ENCODE results near the gene SOWAHD.
"Not testable (repeated sequence)": the region's sequence is repeated elsewhere in the genome, so short reads cannot be mapped to it uniquely, and the experiment has no call there.

The SOWAHD gene

DNA sequence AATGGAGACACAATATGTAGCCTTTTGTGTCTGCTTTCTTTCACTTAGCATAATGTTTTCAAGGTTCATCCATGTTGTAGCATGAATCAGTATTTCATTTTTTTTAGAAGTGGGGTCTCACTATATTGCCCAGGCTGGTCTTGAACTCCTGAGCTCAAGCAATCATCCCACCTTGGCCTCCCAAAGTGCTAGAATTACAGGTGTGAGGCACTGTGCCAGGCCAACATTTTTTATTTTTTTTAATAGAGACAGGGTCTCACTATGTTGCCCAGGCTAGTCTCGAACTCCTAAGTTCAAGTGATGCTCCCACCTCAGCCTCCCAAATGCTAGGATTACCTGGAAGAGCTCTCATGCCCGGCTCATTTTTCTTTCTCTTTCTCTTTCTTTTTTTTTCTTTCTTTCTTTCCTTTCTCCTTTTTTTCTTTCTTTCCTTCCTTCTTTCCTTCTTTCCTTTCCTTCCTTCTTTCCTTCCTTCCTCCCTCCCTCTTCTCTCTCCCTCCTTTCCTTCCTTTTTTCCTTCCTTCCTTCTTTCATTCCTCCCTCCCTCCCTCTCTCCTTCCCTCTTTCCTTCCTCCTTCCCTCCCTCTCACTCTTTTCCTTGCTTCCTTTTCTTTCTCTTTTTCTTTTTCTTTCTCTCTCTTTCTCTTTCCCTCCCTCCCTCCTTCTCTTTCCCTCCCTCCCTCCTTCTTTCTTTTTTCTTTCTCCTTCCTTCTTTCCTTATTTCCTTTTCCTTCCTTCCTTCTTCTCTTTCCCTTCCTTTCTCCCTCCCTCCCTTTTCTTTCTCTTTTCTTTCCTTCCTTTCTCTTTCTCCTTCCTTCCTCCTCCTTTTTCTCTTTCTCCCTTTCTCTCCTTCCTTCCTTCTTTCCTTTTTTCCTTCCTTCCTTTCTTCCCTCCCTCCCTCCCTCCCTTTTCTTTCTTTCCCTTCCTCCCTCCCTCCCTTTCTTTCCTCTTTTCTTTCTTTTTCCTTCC lies 43.1 kb downstream of the SOWAHD start:
- no peak overlapping the region for H3K4me3 ChIP-seq (ENCODE audit: low read depth, low read length)
- DNase-seq (ENCODE audit: low read depth): no peak
- TF ChIP-seq, protein P1, sequence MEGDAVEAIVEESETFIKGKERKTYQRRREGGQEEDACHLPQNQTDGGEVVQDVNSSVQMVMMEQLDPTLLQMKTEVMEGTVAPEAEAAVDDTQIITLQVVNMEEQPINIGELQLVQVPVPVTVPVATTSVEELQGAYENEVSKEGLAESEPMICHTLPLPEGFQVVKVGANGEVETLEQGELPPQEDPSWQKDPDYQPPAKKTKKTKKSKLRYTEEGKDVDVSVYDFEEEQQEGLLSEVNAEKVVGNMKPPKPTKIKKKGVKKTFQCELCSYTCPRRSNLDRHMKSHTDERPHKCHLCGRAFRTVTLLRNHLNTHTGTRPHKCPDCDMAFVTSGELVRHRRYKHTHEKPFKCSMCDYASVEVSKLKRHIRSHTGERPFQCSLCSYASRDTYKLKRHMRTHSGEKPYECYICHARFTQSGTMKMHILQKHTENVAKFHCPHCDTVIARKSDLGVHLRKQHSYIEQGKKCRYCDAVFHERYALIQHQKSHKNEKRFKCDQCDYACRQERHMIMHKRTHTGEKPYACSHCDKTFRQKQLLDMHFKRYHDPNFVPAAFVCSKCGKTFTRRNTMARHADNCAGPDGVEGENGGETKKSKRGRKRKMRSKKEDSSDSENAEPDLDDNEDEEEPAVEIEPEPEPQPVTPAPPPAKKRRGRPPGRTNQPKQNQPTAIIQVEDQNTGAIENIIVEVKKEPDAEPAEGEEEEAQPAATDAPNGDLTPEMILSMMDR (conservative IDR thresholded peaks at IDR 0.05; ENCODE audit: low read depth, low read length): no peak

DNA sequence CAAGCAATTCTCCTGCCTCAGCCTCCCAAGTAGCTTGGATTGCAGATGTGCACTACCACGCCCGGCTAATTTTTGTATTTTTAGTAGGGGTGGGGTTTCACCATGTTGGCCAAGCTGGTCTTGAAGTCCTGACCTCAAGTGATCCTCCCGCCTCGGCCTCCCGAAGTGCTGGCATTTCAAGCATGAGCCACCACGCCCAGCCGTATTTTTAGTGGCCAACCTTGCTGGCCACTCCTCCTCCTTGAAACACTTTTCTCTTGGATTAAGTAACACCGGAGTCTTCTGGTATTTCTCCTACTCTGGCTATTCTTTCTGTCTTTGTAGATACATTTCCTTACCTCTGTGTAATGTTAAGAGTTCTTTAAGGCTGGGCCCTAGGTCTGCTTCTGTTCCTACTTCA lies 44.2 kb downstream of the SOWAHD start:
- TF ChIP-seq, protein P1 (conservative IDR thresholded peaks at IDR 0.05; ENCODE audit: low read depth, low read length): no peak
- H3K4me3 ChIP-seq (ENCODE audit: low read depth, low read length): no peak overlapping the region
- DNase-seq (ENCODE audit: low read depth): no peak

DNA sequence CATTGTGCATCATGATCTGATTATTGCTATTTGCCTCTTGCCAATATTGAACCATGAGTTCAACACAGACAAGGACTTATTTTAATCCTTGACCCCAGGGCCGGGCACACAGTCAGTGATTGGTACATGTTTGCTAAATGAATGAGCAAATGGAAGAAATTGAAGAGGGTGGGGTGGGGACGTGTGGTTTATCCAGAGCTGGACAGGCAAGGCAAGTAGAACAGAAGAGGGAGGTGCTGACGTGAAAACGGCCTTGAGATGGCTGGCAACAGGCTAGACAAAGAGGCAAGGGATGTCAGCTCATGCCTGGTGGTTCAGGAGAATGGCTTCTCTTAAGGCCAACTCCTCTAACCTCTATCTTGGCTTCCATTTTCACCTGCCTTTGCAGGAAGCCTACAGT lies 50.1 kb downstream of the SOWAHD start:
- not testable (repeated sequence) for DNase-seq (ENCODE audit: low read depth); H3K4me3 ChIP-seq (ENCODE audit: low read depth, low read length)

DNA sequence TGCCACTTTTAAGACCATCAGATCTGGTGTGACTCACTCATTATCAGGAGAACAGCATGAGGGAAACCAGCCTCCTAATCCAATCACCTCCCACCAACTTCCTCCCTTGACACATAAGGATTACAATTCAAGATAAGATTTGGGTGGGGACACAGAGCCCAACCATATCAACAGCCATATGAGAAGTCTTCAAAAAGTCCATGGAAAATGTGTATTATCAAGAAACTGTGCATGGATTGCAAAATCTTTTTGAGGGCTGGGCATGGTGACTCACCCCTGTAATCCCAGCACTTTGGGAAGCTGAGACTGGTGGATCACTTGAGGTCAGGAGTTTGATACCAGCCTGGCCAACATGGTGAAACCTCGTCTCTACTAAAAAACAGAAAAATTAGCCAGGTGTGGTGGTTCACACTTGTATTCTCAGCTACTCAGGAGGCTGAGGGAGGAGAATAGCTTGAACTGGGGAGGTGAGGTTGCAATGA lies 50.8 kb downstream of the SOWAHD start:
- no peak for DNase-seq (ENCODE audit: low read depth)
- no peak overlapping the region for H3K4me3 ChIP-seq (ENCODE audit: low read depth, low read length)
- TF ChIP-seq, protein P1 (conservative IDR thresholded peaks at IDR 0.05; ENCODE audit: low read depth, low read length): no peak

Data from choroid plexus epithelial cell (primary cell).